K562 (cell line): ENCODE measurements around the gene DCAF17. TPM values are rescaled to one million over a fixed set of nuclear protein-coding genes. Genes with fewer than 3 reads are reported as not detected.

Experiments
- ARHGAP35 ChIP-seq: fragments of 450-650 bp; IDR thresholded peaks from 2 replicates; pipeline ENCODE4 v1.6.1; 2018; ENCODE audit not compliant: partially characterized antibody
- BACH1 ChIP-seq: fragments of 200-800 bp; sonication (Bioruptor generic); IDR thresholded peaks from 2 replicates; pipeline ENCODE4 v1.6.1; 2016; ENCODE audit warnings: missing genetic modification characterization, missing compliant biosample characterization
- CBX5 ChIP-seq: IDR thresholded peaks from 2 replicates; pipeline ENCODE4 v1.6.1; 2014; ENCODE audit warnings: low read depth, borderline replicate concordance
- CEBPG ChIP-seq, 3 experiments: fragments of 200-800 bp in 1 of 3; sonication (Bioruptor generic) in 1 of 3; sonication (generic) in 1 of 3; formaldehyde crosslinking in 1 of 3; IDR thresholded peaks in 2 of 3; conservative IDR thresholded peaks in 1 of 3; 2 replicates each; pipeline versions ENCODE4 v1.6.1 to v1.8.0; 2016 to 2022; ENCODE audit warnings: missing compliant biosample characterization in 2 of 3, missing genetic modification characterization in 2 of 3, mild to moderate bottlenecking in 1 of 3, missing genetic modification reagents in 1 of 3
- COPS2 ChIP-seq: fragments of 450-650 bp; conservative IDR thresholded peaks from 2 replicates; pipeline ENCODE4 v1.6.1; 2016; ENCODE audit warnings: mild to moderate bottlenecking, moderate library complexity
- E2F8 ChIP-seq: fragments of 450-650 bp; IDR thresholded peaks from 2 replicates; pipeline ENCODE4 v1.7.1; 2018; ENCODE audit warnings: mild to moderate bottlenecking, low read depth; ENCODE audit not compliant: partially characterized antibody
- FUS ChIP-seq: fragments of 200-400 bp; formaldehyde crosslinking; optimal IDR thresholded peaks from 2 replicates; pipeline ENCODE3; 2017; ENCODE audit warnings: low read depth, low read length
- MAZ ChIP-seq, 2 experiments: fragments of 450-650 bp in 1 of 2; sonication (generic) in 1 of 2; formaldehyde crosslinking; IDR thresholded peaks in 1 of 2; conservative IDR thresholded peaks in 1 of 2; 2 replicates each; pipeline versions ENCODE4 v1.4.0 to v1.5.0; 2020; ENCODE audit warnings: mild to moderate bottlenecking in 1 of 2, missing genetic modification reagents in 1 of 2
- MTA2 ChIP-seq: fragments of 450-650 bp; IDR thresholded peaks from 2 replicates; pipeline ENCODE4 v1.6.1; 2016; ENCODE audit warnings: low read depth
- PCBP2 ChIP-seq: fragments of 200-400 bp; formaldehyde crosslinking; IDR thresholded peaks from 2 replicates; pipeline ENCODE4 v1.6.1; 2018; ENCODE audit warnings: low read length, low read depth, mild to moderate bottlenecking, moderate library complexity; ENCODE audit not compliant: poor library complexity, severe bottlenecking
- PML ChIP-seq: IDR thresholded peaks from 2 replicates; pipeline ENCODE4 v1.6.1; 2012; ENCODE audit warnings: low read length, inconsistent platforms
- SIRT6 ChIP-seq: IDR thresholded peaks from one replicate; pipeline ENCODE4 v1.6.1; 2012; ENCODE audit warnings: low read depth, mild to moderate bottlenecking, control low read depth, inconsistent platforms, low read length, moderate library complexity
- SNIP1 ChIP-seq: fragments of 450-650 bp; IDR thresholded peaks from 2 replicates; pipeline ENCODE4 v1.7.1; 2017; ENCODE audit warnings: low read depth, mild to moderate bottlenecking
- SRSF1 ChIP-seq: fragments of 200-400 bp; formaldehyde crosslinking; IDR thresholded peaks from 2 replicates; pipeline ENCODE4 v1.6.1; 2017; ENCODE audit warnings: mild to moderate bottlenecking, low read depth, low read length, moderate library complexity
- STAG1 ChIP-seq: sonication (generic); formaldehyde crosslinking; IDR thresholded peaks from 2 replicates; pipeline ENCODE4 v1.5.0; 2020; ENCODE audit warnings: missing genetic modification reagents, borderline replicate concordance
- THAP7 ChIP-seq: fragments of 250-450 bp; sonication (Bioruptor Pico); IDR thresholded peaks from 2 replicates; pipeline ENCODE4 v1.5.0; 2021
- THRB ChIP-seq: fragments of 450-650 bp; formaldehyde crosslinking; conservative IDR thresholded peaks from 2 replicates; pipeline ENCODE4 v1.4.0; 2022; ENCODE audit warnings: mild to moderate bottlenecking, missing genetic modification characterization
- ZBTB49 ChIP-seq: sonication (generic); formaldehyde crosslinking; IDR thresholded peaks from 2 replicates; pipeline ENCODE4 v1.8.0; 2022; ENCODE audit warnings: missing genetic modification reagents, mild to moderate bottlenecking, borderline replicate concordance
- ZBTB5 ChIP-seq: fragments of 450-650 bp; IDR thresholded peaks from 2 replicates; pipeline ENCODE4 v1.6.1; 2017; ENCODE audit warnings: antibody characterized with exemption
- ZFPM2 ChIP-seq: fragments of 250-450 bp; sonication (Bioruptor Pico); IDR thresholded peaks from 2 replicates; pipeline ENCODE4 v1.5.1; 2022; ENCODE audit warnings: mild to moderate bottlenecking
- polyA plus RNA-seq, 8 experiments: library from polyadenylated mRNA; depleted of rRNA in 4 of 8; stranded (reverse) in 5 of 8; unstranded in 3 of 8; fragments of >200 nt; fragmentation: Nextera tagmentation in 2 of 8; fragmentation: Illumina TruSeq in 1 of 8; extraction: Ambion mirVana in 2 of 8; extraction: Trizol in 1 of 8; gene quantifications; 2 replicates each; pipeline versions ENCODE4 v1.2.1 to v1.2.3, GENCODE V29; 2011 to 2014; ENCODE audit warnings: inconsistent platforms in 1 of 8, missing spikeins in 1 of 8
- total RNA-seq, 7 experiments: library from RNA; depleted of rRNA in 6 of 7; stranded (reverse); fragments of >200 nt in 6 of 7; fragmentation: Illumina TruSeq in 2 of 7; extraction: Trizol in 2 of 7; gene quantifications; 2 replicates each; pipeline versions ENCODE4 v1.2.1 to v1.2.3, GENCODE V29; 2011 to 2021; ENCODE audit warnings: low replicate concordance in 1 of 7

Gene DCAF17
- total and polyA plus RNA-seq, 9 of the 15 experiments (the other 6 are each of a cell fraction or from before 2014, with no cell fraction given) = 10.0 to 38.5 (median 27.1) TPM

DNA sequence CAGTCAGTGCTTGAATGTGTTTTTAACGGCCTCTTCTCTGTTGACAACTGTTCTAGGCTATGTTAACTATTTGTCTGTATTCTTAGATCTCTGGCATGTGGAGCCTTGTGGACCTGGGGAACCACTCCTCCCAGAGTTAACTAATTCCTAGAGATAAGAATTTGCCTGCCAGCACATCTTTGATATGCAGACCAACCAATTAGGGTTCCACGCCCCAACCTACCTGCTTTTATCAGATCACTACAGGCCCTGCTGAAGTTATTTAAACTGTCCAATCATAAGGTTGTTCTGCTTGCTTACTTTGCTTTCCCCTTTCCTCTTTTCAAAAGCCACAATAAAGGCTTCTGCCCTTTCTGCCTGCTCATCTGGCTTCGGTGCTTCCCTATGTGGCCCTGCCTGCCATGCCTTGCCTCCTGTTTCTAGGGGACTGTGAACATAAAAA is 79.7 kb downstream of the DCAF17 start (continued):
- TF ChIP-seq THRB (CRISPR knock-in tag) = no peak
- no peak for TF ChIP-seq SNIP1
- TF ChIP-seq ZBTB5 = no peak
- no peak for TF ChIP-seq FUS
- no peak for TF ChIP-seq ZFPM2
- no peak for TF ChIP-seq CBX5
- TF ChIP-seq ARHGAP35 = no peak
- peak; percentile 41; the same call in 1 of the 2 replicates for TF ChIP-seq PML
- TF ChIP-seq E2F8 = no peak
- no peak for TF ChIP-seq BACH1
- TF ChIP-seq CEBPG (CRISPR knock-in tag; IDR thresholded peaks at IDR 0.05) = no peak
- no peak for TF ChIP-seq CEBPG (tag; conservative IDR thresholded peaks at IDR 0.05 in 1 of 2, IDR thresholded peaks at IDR 0.05 in 1 of 2)
- no peak for TF ChIP-seq ZBTB49 (CRISPR knock-in tag)
- TF ChIP-seq THAP7 = no peak
- no peak for TF ChIP-seq COPS2
- TF ChIP-seq PCBP2 = no peak
- no peak for TF ChIP-seq SIRT6
- no peak for TF ChIP-seq MAZ (CRISPR knock-in tag; conservative IDR thresholded peaks at IDR 0.05 in 1 of 2, IDR thresholded peaks at IDR 0.05 in 1 of 2)
- no peak for TF ChIP-seq SRSF1
- peak; percentile 64 for TF ChIP-seq MTA2
- no peak for TF ChIP-seq STAG1 (CRISPR knock-in tag)
